K562 (cell line): ENCODE measurements around the gene HSPA1L. TPM values are rescaled to one million over a fixed set of nuclear protein-coding genes. Genes with fewer than 3 reads are reported as not detected.

Experiments used
- ADNP ChIP-seq: fragments of 200-800 bp; sonication (Bioruptor generic); IDR thresholded peaks from 2 replicates; pipeline ENCODE4 v1.6.1; 2016; ENCODE audit warnings: missing genetic modification characterization, missing compliant biosample characterization
- CHD7 ChIP-seq: fragments of 200-600 bp; sonication (generic); IDR thresholded peaks from one replicate; pipeline ENCODE4 v1.6.1; 2012; ENCODE audit warnings: mild to moderate bottlenecking, low read depth, low read length, inconsistent platforms
- HNRNPL ChIP-seq: fragments of 200-400 bp; formaldehyde crosslinking; IDR thresholded peaks from 2 replicates; pipeline ENCODE4 v1.6.1; 2017; ENCODE audit warnings: low read depth, mild to moderate bottlenecking, low read length
- IFI16 ChIP-seq: fragments of 250-450 bp; sonication (Bioruptor Pico); IDR thresholded peaks from 2 replicates; pipeline ENCODE4 v2.1.2; 2022; ENCODE audit warnings: mild to moderate bottlenecking, inconsistent platforms
- IRF2 ChIP-seq: sonication (generic); formaldehyde crosslinking; IDR thresholded peaks from 2 replicates; pipeline ENCODE4 v1.8.1; 2022; ENCODE audit warnings: mild to moderate bottlenecking, missing genetic modification reagents
- MBD2 ChIP-seq: sonication (generic); IDR thresholded peaks from 2 replicates; pipeline ENCODE4 v1.6.1; 2016; ENCODE audit warnings: low read depth, borderline replicate concordance
- MTA1 ChIP-seq: fragments of 450-650 bp; IDR thresholded peaks from 2 replicates; pipeline ENCODE4 v1.6.1; 2017; ENCODE audit warnings: borderline replicate concordance
- NFIC ChIP-seq: fragments of 450-650 bp; IDR thresholded peaks from 2 replicates; pipeline ENCODE4 v1.6.1; 2017; ENCODE audit warnings: mild to moderate bottlenecking, inconsistent platforms
- POLR2H ChIP-seq: IDR thresholded peaks from 2 replicates; pipeline ENCODE4 v1.6.1; 2016; ENCODE audit warnings: missing genetic modification characterization, low read depth, mild to moderate bottlenecking, control low read depth, missing compliant biosample characterization, moderate library complexity
- RBM34 ChIP-seq: fragments of 200-400 bp; formaldehyde crosslinking; IDR thresholded peaks from 2 replicates; pipeline ENCODE4 v1.6.1; 2018; ENCODE audit warnings: low read length, borderline replicate concordance; ENCODE audit not compliant: insufficient read depth
- SMARCA4 ChIP-seq: fragments of 450-650 bp; IDR thresholded peaks from 2 replicates; pipeline ENCODE4 v1.6.1; 2016
- SOX6 ChIP-seq: fragments of 450-650 bp; IDR thresholded peaks from 2 replicates; pipeline ENCODE4 v1.6.1; 2014; ENCODE audit warnings: mild to moderate bottlenecking
- YY1 ChIP-seq, 3 experiments: IDR thresholded peaks; 2 replicates each; pipeline ENCODE4 v1.6.1; 2011; ENCODE audit warnings: low read length in 2 of 3, mild to moderate bottlenecking in 2 of 3, moderate library complexity in 2 of 3, borderline replicate concordance in 1 of 3, control low read depth in 1 of 3, low read depth in 1 of 3; ENCODE audit not compliant: insufficient read depth in 3 of 3, insufficient replicate concordance in 2 of 3, control insufficient read depth in 1 of 3, insufficient read length in 1 of 3; ENCODE audit errors: extremely low read depth in 1 of 3
- ZNF384 ChIP-seq: IDR thresholded peaks from 2 replicates; pipeline ENCODE4 v1.6.1; 2012; ENCODE audit warnings: low read depth, low read length, improper control_type of control experiment
- polyA plus RNA-seq, 8 experiments: library from polyadenylated mRNA; depleted of rRNA in 4 of 8; stranded (reverse) in 5 of 8; unstranded in 3 of 8; fragments of >200 nt; fragmentation: Nextera tagmentation in 2 of 8; fragmentation: Illumina TruSeq in 1 of 8; extraction: Ambion mirVana in 2 of 8; extraction: Trizol in 1 of 8; gene quantifications; 2 replicates each; pipeline versions ENCODE4 v1.2.1 to v1.2.3, GENCODE V29; 2011 to 2014; ENCODE audit warnings: inconsistent platforms in 1 of 8, missing spikeins in 1 of 8
- total RNA-seq, 7 experiments: library from RNA; depleted of rRNA in 6 of 7; stranded (reverse); fragments of >200 nt in 6 of 7; fragmentation: Illumina TruSeq in 2 of 7; extraction: Trizol in 2 of 7; gene quantifications; 2 replicates each; pipeline versions ENCODE4 v1.2.1 to v1.2.3, GENCODE V29; 2011 to 2021; ENCODE audit warnings: low replicate concordance in 1 of 7

Gene HSPA1L
- total and polyA plus RNA-seq, 9 of the 15 experiments (the other 6 are each of a cell fraction or from before 2014, with no cell fraction given), result 0.14 to 2.1 (median 1.3) TPM

GRCh38 chr6:31764198-31764597, 50.9 kb downstream of the HSPA1L start (continued):
- TF ChIP-seq CHD7, result no peak
- TF ChIP-seq SMARCA4, result no peak
- no peak for TF ChIP-seq SOX6
- TF ChIP-seq RBM34, result no peak
- TF ChIP-seq HNRNPL, result no peak
- TF ChIP-seq ZNF384, result no peak
- no peak for TF ChIP-seq NFIC
- TF ChIP-seq MBD2, result no peak
- no peak for TF ChIP-seq YY1 (IDR thresholded peaks at IDR 0.05; ENCODE audit: borderline replicate concordance in 1 of 3, control insufficient read depth in 1 of 3, extremely low read depth in 1 of 3, insufficient read depth in 3 of 3, insufficient read length in 1 of 3, insufficient replicate concordance in 2 of 3, low read depth in 1 of 3, low read length in 2 of 3)
- no peak for TF ChIP-seq POLR2H (tag)
- no peak for TF ChIP-seq ADNP (tag)
- TF ChIP-seq MTA1, result no peak
- TF ChIP-seq IRF2, result no peak
- no peak for TF ChIP-seq IFI16
